Urinary bladder (tissue), 4 donors: ENCODE data around the gene NSL1. TPM values are rescaled to one million over a fixed set of nuclear protein-coding genes. Genes with fewer than 3 reads are reported as not detected.
"Not testable (repeated sequence)": the region's sequence is repeated elsewhere in the genome, so short reads cannot be mapped to it uniquely, and the experiment has no call there.

ENCODE experiments used
- DNase-seq: peaks from one replicate; pipeline ENCODE4 v3.0.0-alpha.2; 2015; ENCODE audit errors: extremely low spot score
- H3K27ac ChIP-seq: one replicate; pipeline ENCODE4 v1.5.1; 2013; ENCODE audit warnings: low read depth, mild to moderate bottlenecking, moderate library complexity
- H3K36me3 ChIP-seq: one replicate; pipeline ENCODE4 v1.6.1; 2013; ENCODE audit warnings: mild to moderate bottlenecking, moderate library complexity; ENCODE audit not compliant: insufficient read depth
- H3K4me1 ChIP-seq: one replicate; pipeline ENCODE4 v1.6.1; 2013; ENCODE audit warnings: mild to moderate bottlenecking, moderate library complexity; ENCODE audit not compliant: insufficient read depth
- H3K4me3 ChIP-seq: one replicate; pipeline ENCODE4 v1.5.1; 2013; ENCODE audit warnings: low read depth, low read length
- WGBS: extraction: QIAGEN DNeasy Blood & Tissue Kit; methylation state at CpG from one replicate; pipeline ENCODE4 v1.1.7; 2013; 5-methylcytosine and 5-hydroxymethylcytosine counted together
- polyA plus RNA-seq: library from polyadenylated mRNA; stranded (reverse); fragments of 200-250 nt; gene quantifications from one replicate; pipeline ENCODE4 v1.2.3, GENCODE V29; 2013
- total RNA-seq: library from RNA; depleted of rRNA; stranded (reverse); fragments of >200 nt; gene quantifications from one replicate; pipeline ENCODE4 v1.2.3, GENCODE V29; 2014
- donor health status: healthy with polysubstance abuse.
- donor health status: healthy.

The NSL1 gene
- total and polyA plus RNA-seq, 2 donors: 30.8 to 69.2 TPM

DNA sequence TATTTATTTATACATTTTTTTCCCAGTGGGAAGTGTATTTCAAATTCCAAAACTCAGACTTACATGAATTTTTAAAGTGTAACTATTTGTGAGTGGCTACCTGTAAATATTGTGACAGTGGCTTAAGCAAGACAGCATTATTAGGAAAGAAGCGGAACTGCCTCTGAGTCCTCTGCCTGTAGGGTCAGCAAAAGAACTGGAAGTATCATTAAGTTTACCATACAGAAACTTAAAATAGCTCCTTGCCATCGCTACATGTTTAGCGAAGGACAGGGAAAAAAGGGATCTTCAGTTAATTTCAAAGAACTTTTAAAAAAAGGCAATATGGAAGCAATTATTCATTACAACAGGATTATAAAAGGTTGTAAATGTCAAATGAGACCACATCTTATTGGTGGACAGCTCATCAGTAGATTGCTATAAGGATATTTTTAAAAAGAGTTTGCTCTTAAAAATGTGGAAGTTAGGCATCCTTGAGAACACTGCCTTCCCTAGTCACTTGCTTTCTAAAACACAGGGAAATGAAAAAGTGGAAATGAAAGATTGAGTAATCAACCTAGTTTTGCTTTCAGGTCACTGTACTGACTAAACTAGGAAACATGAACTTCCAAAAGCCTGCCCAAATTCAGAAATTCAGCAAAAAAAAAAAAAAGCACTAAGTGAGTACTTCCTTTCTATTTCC lies 39.2 kb downstream of the NSL1 start:
- DNase-seq: no peak
- H3K27ac ChIP-seq: no peak overlapping the region
- WGBS: 89% methylated on average over 3 of the region's 3 CpGs

DNA sequence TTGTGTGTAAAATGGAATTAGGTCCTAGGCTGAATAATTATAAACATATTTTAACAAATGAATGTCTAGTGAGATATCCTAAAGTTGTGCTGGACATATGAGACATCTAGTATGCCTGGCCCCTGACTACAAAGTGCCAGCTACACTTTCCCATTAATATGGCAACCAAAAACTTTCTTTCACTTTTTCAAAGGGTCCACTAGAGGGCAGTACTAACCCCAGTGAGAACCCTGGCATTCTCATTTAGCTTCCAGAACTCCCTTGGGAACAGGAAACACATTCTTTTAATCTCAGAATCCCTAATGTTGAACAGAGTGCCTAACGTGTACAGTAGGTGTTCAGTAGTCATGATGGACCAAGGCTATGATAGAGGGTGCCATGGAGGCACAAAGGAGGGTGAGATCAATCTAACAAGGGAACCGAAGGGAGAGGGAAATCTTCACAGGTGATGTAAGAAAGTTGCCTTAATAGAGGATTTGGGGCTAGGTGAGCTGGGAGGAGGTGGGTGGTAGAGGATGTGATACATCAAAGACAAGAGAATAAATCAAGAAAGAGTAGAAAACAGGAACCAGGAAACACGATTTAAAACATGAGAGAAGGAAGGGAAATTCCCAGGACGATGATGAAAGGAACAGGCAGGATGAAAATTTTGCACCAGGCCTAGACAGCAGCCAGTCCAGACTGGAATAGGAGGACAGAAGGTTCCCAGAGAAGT lies 41.6 kb downstream of the NSL1 start:
- no peak overlapping the region for H3K27ac ChIP-seq
- WGBS: 60% methylated on average over 4 of the region's 4 CpGs
- no peak overlapping the region for H3K4me3 ChIP-seq
- no peaks in the 10 kb centered on the region for H3K4me1 ChIP-seq
- H3K36me3 ChIP-seq: peaks cover 1% of the 10 kb centered on the region
- no peak for DNase-seq

More for the DNA sequence above, 39.2 kb downstream of the NSL1 start:
- no peak overlapping the region for H3K4me3 ChIP-seq
- H3K36me3 ChIP-seq: no peaks in the 10 kb centered on the region
- no peaks in the 10 kb centered on the region for H3K4me1 ChIP-seq

DNA sequence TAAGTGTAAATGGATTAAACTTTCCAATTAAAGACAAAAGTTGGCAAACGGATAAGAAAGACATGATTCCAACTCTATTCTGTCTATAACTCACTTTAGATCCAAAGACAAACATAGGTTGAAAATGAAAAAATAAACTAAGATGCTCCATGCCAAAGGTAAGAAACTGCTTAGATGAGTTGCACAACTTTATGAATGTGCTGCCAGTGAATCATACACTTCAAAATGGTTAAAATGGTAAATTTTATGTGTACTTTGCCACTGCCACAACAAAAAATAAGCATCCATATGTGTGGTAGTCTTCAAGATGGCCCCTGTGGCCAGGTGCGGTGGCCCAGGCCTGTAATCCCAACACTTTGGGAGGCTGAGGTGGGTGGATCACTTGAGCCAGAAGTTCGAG lies 45.0 kb downstream of the NSL1 start:
- H3K27ac ChIP-seq: no peak overlapping the region
- WGBS: 96% methylated on average over 3 of the region's 3 CpGs
- no peak for DNase-seq
- H3K36me3 ChIP-seq: peaks cover 1% of the 10 kb centered on the region
- no peak overlapping the region for H3K4me3 ChIP-seq
- no peaks in the 10 kb centered on the region for H3K4me1 ChIP-seq

GRCh38 chr1:212745303-212745702 lies 46.3 kb downstream of the NSL1 start:
- Histone ChIP-seq H3K4me3 (no peak overlapping the region), H3K36me3 (peaks cover 1% of the 10 kb centered on the region), H3K4me1 (no peaks in the 10 kb centered on the region), H3K27ac (no peak overlapping the region)
- no peak for DNase-seq

DNA sequence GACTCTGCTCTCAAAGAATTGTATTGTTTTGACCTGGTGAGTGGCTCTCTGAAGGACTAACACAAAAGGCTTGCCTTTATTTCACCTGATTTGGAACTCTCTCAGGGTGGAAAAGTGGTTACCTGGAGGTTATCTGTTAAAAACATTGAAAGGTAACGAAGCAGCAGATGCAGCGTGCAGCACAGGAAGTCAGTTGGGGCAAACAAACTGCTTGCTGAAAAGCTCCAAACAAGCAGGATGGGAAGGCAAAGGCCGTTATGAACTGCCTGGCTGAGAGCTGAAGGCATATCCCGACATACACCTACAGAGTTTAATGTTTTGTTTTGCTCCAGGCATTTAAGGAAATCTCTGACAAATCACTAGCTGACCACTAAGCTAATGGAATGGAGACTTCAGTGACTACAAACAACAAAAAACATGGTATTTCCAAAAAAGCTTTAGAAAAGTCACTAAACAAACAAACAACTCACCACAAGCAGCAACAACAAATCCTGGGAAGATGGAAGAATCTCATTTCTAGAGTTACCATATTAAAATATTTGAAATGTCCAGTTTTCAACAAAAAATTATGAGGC lies 47.6 kb downstream of the NSL1 start:
- Histone ChIP-seq H3K4me1 (no peaks in the 10 kb centered on the region), H3K27ac (no peak overlapping the region), H3K36me3 (peaks cover 1% of the 10 kb centered on the region), H3K4me3 (no peak overlapping the region)
- 80% methylated on average over 4 of the region's 4 CpGs for WGBS
- no peak for DNase-seq

- 91% methylated on average over 1 of the region's 1 CpG for WGBS
Observed at GRCh38 chr1:212738330-212738729, 53.2 kb downstream of the NSL1 start.

DNA sequence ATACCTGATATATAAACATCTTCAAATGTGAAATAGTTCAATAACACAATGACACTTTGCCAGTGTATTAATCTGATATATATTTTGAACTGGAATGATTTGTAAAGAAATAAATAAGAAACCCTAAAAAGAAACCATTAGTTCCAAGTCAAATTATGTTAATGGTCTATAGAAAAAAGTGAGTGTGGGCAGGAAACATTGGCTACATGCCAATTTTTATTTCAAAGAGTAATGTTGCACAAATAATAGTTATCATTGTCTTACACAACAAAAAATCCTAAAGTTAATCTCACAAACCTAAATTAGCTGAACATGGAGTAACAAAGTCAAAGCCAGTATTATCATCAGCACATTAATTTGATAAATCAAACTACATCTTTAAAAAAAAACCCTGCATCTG lies 54.0 kb downstream of the NSL1 start:
- H3K27ac ChIP-seq: no peak overlapping the region
- H3K4me1 ChIP-seq: no peaks in the 10 kb centered on the region
- no peak overlapping the region for H3K4me3 ChIP-seq
- no peak for DNase-seq
- peaks cover 1% of the 10 kb centered on the region for H3K36me3 ChIP-seq

More at GRCh38 chr1:212738330-212738729, 53.2 kb downstream of the NSL1 start:
- H3K4me3 ChIP-seq: no peak overlapping the region
- no peak overlapping the region for H3K27ac ChIP-seq
- peaks cover 1% of the 10 kb centered on the region for H3K36me3 ChIP-seq
- H3K4me1 ChIP-seq: no peaks in the 10 kb centered on the region
- DNase-seq: no peak

- Histone ChIP-seq H3K36me3 (peaks cover 1% of the 10 kb centered on the region), H3K4me3 (no peak overlapping the region), H3K4me1 (no peaks in the 10 kb centered on the region), H3K27ac (no peak overlapping the region)
- no peak for DNase-seq
- WGBS: 98% methylated on average over 8 of the region's 8 CpGs
Observed at GRCh38 chr1:212733109-212733508, 58.5 kb downstream of the NSL1 start.

- DNase-seq: no peak
- Histone ChIP-seq H3K4me1 (no peaks in the 10 kb centered on the region), H3K4me3 (no peak overlapping the region), H3K27ac (no peak overlapping the region), H3K36me3 (peaks cover 1% of the 10 kb centered on the region)
- 89% methylated on average over 1 of the region's 1 CpG for WGBS
Observed at GRCh38 chr1:212731630-212732029, 59.9 kb downstream of the NSL1 start.

GRCh38 chr1:212728606-212729005 lies 63.0 kb downstream of the NSL1 start:
- Histone ChIP-seq H3K27ac (no peak overlapping the region), H3K4me3 (no peak overlapping the region), H3K36me3 (no peaks in the 10 kb centered on the region), H3K4me1 (no peaks in the 10 kb centered on the region)
- WGBS: 80% methylated on average over 5 of the region's 5 CpGs
- no peak for DNase-seq

- Histone ChIP-seq H3K27ac (no peak overlapping the region), H3K4me3 (no peak overlapping the region), H3K36me3 (no peaks in the 10 kb centered on the region), H3K4me1 (no peaks in the 10 kb centered on the region)
- DNase-seq: no peak
- WGBS: 85% methylated on average over 13 of the region's 13 CpGs
Observed at GRCh38 chr1:212727386-212728181, 64.0 kb downstream of the NSL1 start.

DNA sequence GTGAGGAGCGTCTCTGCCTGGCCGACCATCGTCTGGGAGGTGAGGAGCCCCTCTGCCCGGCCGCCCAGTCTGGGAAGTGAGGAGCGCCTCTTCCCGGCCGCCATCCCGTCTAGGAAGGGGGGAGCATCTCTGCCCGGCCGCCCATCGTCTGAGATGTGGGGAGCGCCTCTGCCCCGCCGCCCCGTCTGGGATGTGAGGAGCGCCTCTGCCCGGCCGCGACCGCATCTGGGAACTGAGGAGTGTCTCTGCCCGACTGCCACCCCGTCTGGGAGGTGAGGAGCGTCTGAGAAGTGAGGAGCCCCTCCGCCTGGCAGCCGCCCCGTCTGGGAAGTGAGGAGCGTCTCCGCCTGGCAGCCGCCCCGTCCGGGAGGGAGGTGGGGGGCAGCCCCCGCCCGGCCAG lies 66.9 kb downstream of the NSL1 start:
- not testable (repeated sequence) for H3K4me3 ChIP-seq, DNase-seq, H3K36me3 ChIP-seq, H3K4me1 ChIP-seq, H3K27ac ChIP-seq
- WGBS: 93% methylated on average over 34 of the region's 34 CpGs

- 70% methylated on average over 3 of the region's 3 CpGs for WGBS
- DNase-seq: no peak
- Histone ChIP-seq H3K4me3 (no peak overlapping the region), H3K27ac (no peak overlapping the region), H3K36me3 (no peaks in the 10 kb centered on the region), H3K4me1 (no peaks in the 10 kb centered on the region)
Observed at GRCh38 chr1:212722270-212722957, 69.2 kb downstream of the NSL1 start.
